Endothelial cell of umbilical vein (primary cell): ENCODE data around the gene RHOBTB1. TPM values are rescaled to one million over a fixed set of nuclear protein-coding genes. Genes with fewer than 3 reads are reported as not detected.

ENCODE experiments used
- BruUV-seq: library from RNA; stranded (reverse); fragments of 400-500 nt; replicated peaks from 2 replicates; lab custom pipeline; 2021; lab: Mats Ljungman, UMichigan
- CTCF ChIA-PET: fragments of 300-600, 350-600 bp; sonication (Branson Sonifier 250); formaldehyde crosslinking; loops from one replicate; lab custom pipeline; 2021; ENCODE audit warnings: antibody characterized with exemption, inconsistent platforms; lab: Charles Lee
- POLR2A ChIA-PET: fragments of 300-600, 350-600 bp; sonication (Branson Sonifier 250); formaldehyde crosslinking; loops from one replicate; lab custom pipeline; 2021; ENCODE audit warnings: antibody characterized with exemption, inconsistent platforms; lab: Charles Lee
- DNase-seq: peaks from one replicate; pipeline ENCODE4 v3.0.0-alpha.2; 2011; ENCODE audit warnings: low read depth, low spot score
- FAIRE-seq: peaks from 2 replicates; lab custom pipeline; 2011; peaks lifted over from hg19 to GRCh38; lab: Jason Lieb, UNC
- H2AFZ ChIP-seq: 2 replicates; pipeline ENCODE4 v1.6.0; 2012; ENCODE audit warnings: low read depth, low read length, control low read depth, inconsistent platforms
- H3K27ac ChIP-seq: 2 replicates; pipeline ENCODE4 v1.5.1; 2011; ENCODE audit warnings: low read depth, mild to moderate bottlenecking, control low read depth, low read length, moderate library complexity; ENCODE audit not compliant: insufficient read depth
- H3K27me3 ChIP-seq, 2 experiments: 2 replicates each; pipeline versions ENCODE4 v1.6.0 to v1.6.1; 2011; ENCODE audit warnings: low read length in 2 of 2, mixed read lengths in 1 of 2; ENCODE audit not compliant: control insufficient read depth in 2 of 2, insufficient read depth in 2 of 2
- H3K36me3 ChIP-seq, 2 experiments: 2 replicates in 1 of 2; 3 replicates in 1 of 2; pipeline ENCODE4 v1.5.1; 2011; ENCODE audit warnings: low read length in 2 of 2, mild to moderate bottlenecking in 1 of 2, moderate library complexity in 1 of 2; ENCODE audit not compliant: control insufficient read depth in 2 of 2, insufficient read depth in 2 of 2; ENCODE audit errors: extremely low read depth in 1 of 2
- H3K4me1 ChIP-seq: 3 replicates; pipeline ENCODE4 v1.5.1; 2011; ENCODE audit warnings: mild to moderate bottlenecking, low read length; ENCODE audit not compliant: control insufficient read depth, insufficient read depth; ENCODE audit errors: extremely low read depth
- H3K4me2 ChIP-seq: 2 replicates; pipeline ENCODE4 v1.6.1; 2011; ENCODE audit warnings: low read length, control low read depth, mixed read lengths; ENCODE audit not compliant: insufficient read depth
- H3K4me3 ChIP-seq, 3 experiments: fragments of 200-600 bp in 1 of 3; sonication (generic), shearing (Covaris generic) in 1 of 3; replicated peaks in 1 of 3; 2 replicates each; pipeline ENCODE4 v1.5.1; 2011 to 2016; ENCODE audit warnings: control low read depth in 3 of 3, low read length in 3 of 3, mild to moderate bottlenecking in 2 of 3, inconsistent platforms in 1 of 3, low read depth in 1 of 3, moderate library complexity in 1 of 3; ENCODE audit not compliant: insufficient read depth in 1 of 3
- H3K79me2 ChIP-seq: 2 replicates; pipeline ENCODE4 v1.6.0; 2012; ENCODE audit warnings: low read length, inconsistent platforms; ENCODE audit not compliant: control insufficient read depth, insufficient read depth
- H3K9ac ChIP-seq: replicated peaks from 2 replicates; pipeline ENCODE3; 2011; ENCODE audit warnings: low read length, control low read depth; ENCODE audit not compliant: insufficient read depth; ENCODE audit errors: extremely low read depth
- H3K9me1 ChIP-seq: replicated peaks from 3 replicates; pipeline ENCODE4 v1.6.0; 2011; ENCODE audit warnings: mild to moderate bottlenecking, low read length; ENCODE audit not compliant: control insufficient read depth, insufficient read depth; ENCODE audit errors: extremely low read depth
- H3K9me3 ChIP-seq: replicated peaks from 2 replicates; pipeline ENCODE4 v1.5.1; 2012; ENCODE audit warnings: low read length, inconsistent platforms; ENCODE audit not compliant: control insufficient read depth, insufficient read depth
- H4K20me1 ChIP-seq: replicated peaks from 2 replicates; pipeline ENCODE3; 2011; ENCODE audit warnings: mild to moderate bottlenecking, low read length; ENCODE audit not compliant: control insufficient read depth, insufficient read depth; ENCODE audit errors: extremely low read depth
- CTCF ChIP-seq, 2 donors: IDR thresholded peaks; 1 replicate in 1 of 2; 2 replicates in 1 of 2; pipeline ENCODE4 v1.5.1; 2011; ENCODE audit warnings: low read length in 2 of 2, mild to moderate bottlenecking in 2 of 2, moderate library complexity in 2 of 2, control low read depth in 1 of 2, inconsistent platforms in 1 of 2, low read depth in 1 of 2; ENCODE audit not compliant: insufficient read depth in 1 of 2; ENCODE audit errors: extremely low read depth in 1 of 2
- EZH2 ChIP-seq: IDR thresholded peaks from 2 replicates; pipeline ENCODE4 v1.6.1; 2012; ENCODE audit warnings: borderline replicate concordance, low read depth, mild to moderate bottlenecking, moderate library complexity, low read length, inconsistent platforms; ENCODE audit not compliant: severe bottlenecking
- FOS ChIP-seq: IDR thresholded peaks from 2 replicates; pipeline ENCODE4 v1.6.1; 2011; ENCODE audit warnings: mild to moderate bottlenecking, low read length, moderate library complexity, borderline replicate concordance; ENCODE audit not compliant: insufficient read depth
- GATA2 ChIP-seq: IDR thresholded peaks from 2 replicates; pipeline ENCODE4 v1.7.0; 2011; ENCODE audit warnings: low read depth, mild to moderate bottlenecking, moderate library complexity, mixed read lengths, low read length; ENCODE audit not compliant: insufficient read length, insufficient read depth
- JUN ChIP-seq: IDR thresholded peaks from 2 replicates; pipeline ENCODE4 v1.6.1; 2011; ENCODE audit warnings: borderline replicate concordance, low read depth; ENCODE audit not compliant: insufficient read length, insufficient read depth
- MAX ChIP-seq: IDR thresholded peaks from 2 replicates; pipeline ENCODE4 v1.6.1; 2011; ENCODE audit not compliant: insufficient read depth, insufficient read length
- MYC ChIP-seq: IDR thresholded peaks from one replicate; pipeline ENCODE4 v1.6.1; 2011; ENCODE audit warnings: mild to moderate bottlenecking, low read depth, low read length
- POLR2A ChIP-seq: IDR thresholded peaks from 2 replicates; pipeline ENCODE4 v1.6.1; 2012; ENCODE audit warnings: low read depth, mild to moderate bottlenecking, control low read depth, low read length
- POLR2AphosphoS5 ChIP-seq: IDR thresholded peaks from 2 replicates; pipeline ENCODE4 v1.6.1; 2012; ENCODE audit warnings: low read depth, mild to moderate bottlenecking, control low read depth, low read length, moderate library complexity; ENCODE audit not compliant: insufficient read depth
- dilution Hi-C: fragments of 300-500 bp; cut with MboI; formaldehyde crosslinking; loops from one replicate; pipeline ENCODE4 v1.15.0; 2019; ENCODE audit warnings: low sequenced_read_pairs; ENCODE audit not compliant: extremely low pct_ligation_motif_present
- intact Hi-C: fragments of 100-400 bp; cut with micrococcal nuclease; formaldehyde crosslinking; loops from one replicate; pipeline ENCODE4 v1.10.0; 2022
- polyA plus RNA-seq, 4 experiments: library from polyadenylated mRNA; depleted of rRNA in 3 of 4; stranded (reverse) in 3 of 4; unstranded in 1 of 4; fragments of >200 nt; gene quantifications; 2 replicates each; pipeline versions ENCODE4 v1.2.1 to v1.2.3, GENCODE V29; 2011 to 2012; ENCODE audit warnings: missing spikeins in 1 of 4
- total RNA-seq: library from RNA; stranded (reverse); gene quantifications from 2 replicates; pipeline ENCODE4 v1.2.3, GENCODE V29; 2021

The RHOBTB1 gene
- total and polyA plus RNA-seq, 2 donors (not counting 3 experiments of a cell fraction or from before 2014, with no cell fraction given): 21.2 to 31.0 TPM

- dilution Hi-C loops (no loop called here), intact Hi-C loops (loop anchor here (1.0 to 10.0 kb wide), 2 partner anchors 13 to 1257 kb away; no protein-coding TSS in a partner anchor)
- ChIA-PET CTCF (interaction anchor here (0.8 to 3.9 kb wide), 6 partner anchors 13 to 161 kb away, joined by 3 to 23 read pairs (median 4); no protein-coding TSS in a partner anchor), POLR2A (interaction anchor here (1.5 kb wide), 1 partner anchor 13 kb away, joined by 3 read pairs; no protein-coding TSS in a partner anchor)
- FAIRE-seq: no peak
- peaks cover 41% of the 10 kb centered on the region for H3K4me1 ChIP-seq
- no peak overlapping the region for H2AFZ ChIP-seq
- TF ChIP-seq MAX (no peak), JUN (no peak), POLR2A (no peak), GATA2 (no peak), POLR2AphosphoS5 (no peak), MYC (no peak), FOS (no peak), EZH2 (no peak), CTCF (IDR thresholded peaks at IDR 0.05; ENCODE audit: extremely low read depth in 1 of 2, insufficient read depth in 1 of 2, low read depth in 1 of 2, low read length in 2 of 2) (no peak)
- no peaks in the 10 kb centered on the region for H3K36me3 ChIP-seq
- H4K20me1 ChIP-seq: no peaks in the 10 kb centered on the region
- H3K4me2 ChIP-seq: no peak overlapping the region
- no peaks in the 10 kb centered on the region for H3K79me2 ChIP-seq
- no peaks in the 10 kb centered on the region for H3K27me3 ChIP-seq
- H3K9me3 ChIP-seq: no peaks in the 10 kb centered on the region
- no peak for DNase-seq
- H3K4me3 ChIP-seq: no peak overlapping the region
- H3K9ac ChIP-seq: no peak overlapping the region
- H3K27ac ChIP-seq: no peak overlapping the region
- H3K9me1 ChIP-seq: no peaks in the 10 kb centered on the region
- BruUV-seq: no TSS peak
These were observed 33.5 kb upstream of the RHOBTB1 start for GRCh38 chr10:60977161-60978122.
